Endodermal cell (in vitro differentiated cells): ENCODE measurements around the gene SYNE2. TPM values are rescaled to one million over a fixed set of nuclear protein-coding genes. Genes with fewer than 3 reads are reported as not detected.
"Not testable (repeated sequence)": the region's sequence is repeated elsewhere in the genome, so short reads cannot be mapped to it uniquely, and the experiment has no call there.

ENCODE experiments used
- DNase-seq: peaks from one replicate; pipeline ENCODE4 v3.0.0-alpha.2; 2017
- H3K27ac ChIP-seq: 2 replicates; pipeline ENCODE4 v1.5.1; 2013; ENCODE audit warnings: mild to moderate bottlenecking, low read depth, low read length, moderate library complexity
- H3K27me3 ChIP-seq: 2 replicates; pipeline ENCODE4 v1.6.1; 2013; ENCODE audit warnings: mild to moderate bottlenecking, low read length, moderate library complexity; ENCODE audit not compliant: insufficient read depth, control insufficient read depth, poor library complexity, severe bottlenecking
- H3K36me3 ChIP-seq: 2 replicates; pipeline ENCODE4 v1.7.0; 2013; ENCODE audit warnings: mild to moderate bottlenecking, low read length, moderate library complexity; ENCODE audit not compliant: control insufficient read depth, insufficient read depth
- H3K4me1 ChIP-seq: one replicate; pipeline ENCODE4 v1.7.0; 2013; ENCODE audit warnings: low read length; ENCODE audit not compliant: control insufficient read depth, insufficient read depth
- H3K4me3 ChIP-seq: 2 replicates; pipeline ENCODE4 v1.5.1; 2013; ENCODE audit warnings: mild to moderate bottlenecking, low read length, moderate library complexity
- H3K9ac ChIP-seq: 2 replicates; pipeline ENCODE4 v1.6.1; 2013; ENCODE audit warnings: mild to moderate bottlenecking, low read length, moderate library complexity; ENCODE audit not compliant: poor library complexity, severe bottlenecking; ENCODE audit errors: extremely low read depth
- H3K9me3 ChIP-seq: 2 replicates; pipeline ENCODE4 v1.6.1; 2013; ENCODE audit warnings: mild to moderate bottlenecking, low read length, moderate library complexity; ENCODE audit not compliant: control insufficient read depth
- H3K27ac Mint-ChIP-seq: 2 replicates; pipeline ENCODE4 v1.8.0; 2020; ENCODE audit warnings: mixed read lengths
- H3K27me3 Mint-ChIP-seq: 2 replicates; pipeline ENCODE4 v1.8.0; 2021; ENCODE audit warnings: mild to moderate bottlenecking, mixed read lengths; ENCODE audit not compliant: insufficient read depth
- H3K36me3 Mint-ChIP-seq: 2 replicates; pipeline ENCODE4 v1.8.0; 2020; ENCODE audit warnings: low read depth, mixed read lengths
- H3K4me1 Mint-ChIP-seq: 2 replicates; pipeline ENCODE4 v1.8.0; 2020; ENCODE audit warnings: mixed read lengths
- H3K4me3 Mint-ChIP-seq: 2 replicates; pipeline ENCODE4 v1.8.0; 2020; ENCODE audit warnings: mild to moderate bottlenecking, moderate library complexity, mixed read lengths
- H3K9me3 Mint-ChIP-seq: 2 replicates; pipeline ENCODE4 v1.8.0; 2020; ENCODE audit warnings: mild to moderate bottlenecking, mixed read lengths
- WGBS, 2 experiments: methylation state at CpG; one replicate each; pipeline versions ENCODE4 v1.1.5 to v1.1.7; 2013; ENCODE audit warnings: missing lambda C conversion rate in 2 of 2, mixed read lengths in 1 of 2; ENCODE audit not compliant: insufficient coverage in 1 of 2, insufficient read length in 1 of 2; 5-methylcytosine and 5-hydroxymethylcytosine counted together
- total RNA-seq, 2 donors: library from RNA; stranded (reverse); fragmentation: NEBNext Ultra II Directional in 1 of 2; extraction: Animal tissue kit (Norgen Biotek cat#: 25700) in 1 of 2; gene quantifications; 2 replicates in 1 of 2; 3 replicates in 1 of 2; pipeline ENCODE4 v1.2.1, GENCODE V29; 2021
- TF ChIP-seq, protein P1 (sequence below): fragments of 200-600 bp; sonication (generic); conservative IDR thresholded peaks from 2 replicates; pipeline ENCODE4 v1.5.0; 2021; ENCODE audit warnings: antibody characterized with exemption, mild to moderate bottlenecking

SYNE2 gene
- total RNA-seq, 2 donors from 2014 or later, result 65.8 to 70.0 TPM

DNA sequence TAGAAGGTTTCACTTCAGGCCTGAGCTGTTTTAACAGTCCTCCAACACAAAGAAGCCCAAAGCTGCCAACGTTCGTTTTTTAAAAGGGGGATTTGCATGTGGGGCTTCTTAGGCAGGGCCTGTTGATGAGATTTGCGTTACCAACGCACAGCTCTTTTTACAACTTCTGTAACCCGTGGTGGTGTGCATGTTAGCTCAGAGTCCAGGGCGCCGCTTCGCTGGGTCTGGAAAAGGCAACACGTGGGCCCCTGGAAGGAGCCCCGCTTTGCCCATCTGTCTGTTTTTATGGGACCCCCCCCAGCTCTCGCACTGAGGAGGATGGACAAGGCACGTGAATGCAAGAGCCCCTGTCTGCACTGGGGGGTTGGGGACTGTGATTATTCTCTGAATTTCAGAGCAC lies 357.4 kb downstream of the SYNE2 start:
- no peak overlapping the region for H3K9ac ChIP-seq
- Mint-ChIP-seq H3K27ac (no peak overlapping the region), H3K36me3 (peaks cover 70% of the 10 kb centered on the region), H3K4me3 (no peak overlapping the region), H3K27me3 (no peaks in the 10 kb centered on the region), H3K9me3 (no peaks in the 10 kb centered on the region), H3K4me1 (peaks cover 7% of the 10 kb centered on the region)
- WGBS, 2 experiments, result 93 to 98% methylated on average over 12 of the region's 12 CpGs
- H3K4me3 ChIP-seq, result no peak overlapping the region
- no peaks in the 10 kb centered on the region for H3K27me3 ChIP-seq
- H3K9me3 ChIP-seq, result no peaks in the 10 kb centered on the region
- H3K4me1 ChIP-seq, result peaks cover 4% of the 10 kb centered on the region
- H3K27ac ChIP-seq, result no peak overlapping the region
- DNase-seq, result no peak
- TF ChIP-seq, protein P1, sequence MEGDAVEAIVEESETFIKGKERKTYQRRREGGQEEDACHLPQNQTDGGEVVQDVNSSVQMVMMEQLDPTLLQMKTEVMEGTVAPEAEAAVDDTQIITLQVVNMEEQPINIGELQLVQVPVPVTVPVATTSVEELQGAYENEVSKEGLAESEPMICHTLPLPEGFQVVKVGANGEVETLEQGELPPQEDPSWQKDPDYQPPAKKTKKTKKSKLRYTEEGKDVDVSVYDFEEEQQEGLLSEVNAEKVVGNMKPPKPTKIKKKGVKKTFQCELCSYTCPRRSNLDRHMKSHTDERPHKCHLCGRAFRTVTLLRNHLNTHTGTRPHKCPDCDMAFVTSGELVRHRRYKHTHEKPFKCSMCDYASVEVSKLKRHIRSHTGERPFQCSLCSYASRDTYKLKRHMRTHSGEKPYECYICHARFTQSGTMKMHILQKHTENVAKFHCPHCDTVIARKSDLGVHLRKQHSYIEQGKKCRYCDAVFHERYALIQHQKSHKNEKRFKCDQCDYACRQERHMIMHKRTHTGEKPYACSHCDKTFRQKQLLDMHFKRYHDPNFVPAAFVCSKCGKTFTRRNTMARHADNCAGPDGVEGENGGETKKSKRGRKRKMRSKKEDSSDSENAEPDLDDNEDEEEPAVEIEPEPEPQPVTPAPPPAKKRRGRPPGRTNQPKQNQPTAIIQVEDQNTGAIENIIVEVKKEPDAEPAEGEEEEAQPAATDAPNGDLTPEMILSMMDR, result no peak
- H3K36me3 ChIP-seq, result peaks cover 66% of the 10 kb centered on the region

DNA sequence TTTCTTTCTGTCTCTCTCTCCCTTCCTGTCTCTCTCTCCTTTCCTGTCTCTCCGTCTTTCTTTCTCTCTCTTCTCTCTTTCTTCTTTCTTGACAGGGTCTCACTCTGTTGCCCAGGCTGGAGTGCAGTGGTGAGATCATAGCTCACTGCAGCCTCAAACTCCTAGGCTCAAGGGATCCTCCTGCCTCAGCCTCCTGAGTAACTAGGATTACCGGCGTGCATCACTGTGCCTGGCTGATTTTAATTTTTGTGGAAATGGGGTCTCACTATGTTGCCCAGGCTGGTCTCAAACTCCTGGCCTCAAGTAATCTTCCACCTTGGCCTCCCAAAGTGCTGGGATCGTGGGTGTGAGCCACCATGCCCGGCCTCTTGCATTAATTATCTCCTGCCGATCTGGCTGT lies 358.1 kb downstream of the SYNE2 start:
- not testable (repeated sequence) for H3K9ac ChIP-seq, H3K4me1 ChIP-seq, H3K27ac Mint-ChIP-seq, H3K27me3 Mint-ChIP-seq, H3K9me3 Mint-ChIP-seq, H3K4me1 Mint-ChIP-seq, DNase-seq, H3K9me3 ChIP-seq, H3K27ac ChIP-seq, H3K4me3 Mint-ChIP-seq, H3K4me3 ChIP-seq, H3K27me3 ChIP-seq
- peaks cover 73% of the 10 kb centered on the region for H3K36me3 ChIP-seq
- WGBS, 2 experiments, result 88 to 92% methylated on average over 6 of the region's 6 CpGs
- H3K36me3 Mint-ChIP-seq, result peaks cover 75% of the 10 kb centered on the region

DNA sequence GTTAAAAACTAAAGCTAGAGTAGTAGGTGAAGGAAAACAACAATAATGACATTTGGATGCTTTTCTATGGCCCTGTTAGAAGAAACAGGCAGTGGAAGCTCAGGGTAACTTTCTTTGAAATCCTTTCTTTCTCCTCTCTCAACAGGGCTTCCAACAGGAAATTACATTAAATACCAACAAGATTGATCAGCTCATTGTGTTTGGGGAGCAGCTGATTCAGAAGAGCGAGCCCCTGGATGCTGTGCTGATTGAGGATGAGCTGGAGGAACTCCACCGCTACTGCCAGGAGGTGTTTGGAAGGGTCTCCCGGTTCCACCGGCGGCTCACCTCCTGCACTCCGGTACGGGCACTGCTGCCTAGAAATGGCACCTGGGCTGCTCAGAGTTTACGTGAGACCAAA lies 359.9 kb downstream of the SYNE2 start:
- H3K4me1 Mint-ChIP-seq, result peaks cover 10% of the 10 kb centered on the region
- peaks cover 89% of the 10 kb centered on the region for H3K36me3 ChIP-seq
- H3K36me3 Mint-ChIP-seq, result peaks cover 92% of the 10 kb centered on the region

More for the DNA sequence above, 359.9 kb downstream of the SYNE2 start:
- Mint-ChIP-seq H3K4me3 (no peak overlapping the region), H3K27me3 (no peaks in the 10 kb centered on the region), H3K27ac (no peak overlapping the region), H3K9me3 (no peaks in the 10 kb centered on the region)
- TF ChIP-seq, protein P1, result no peak
- Histone ChIP-seq H3K4me3 (no peak overlapping the region), H3K27ac (no peak overlapping the region), H3K27me3 (no peaks in the 10 kb centered on the region), H3K4me1 (peaks cover 4% of the 10 kb centered on the region), H3K9ac (no peak overlapping the region), H3K9me3 (no peaks in the 10 kb centered on the region)
- DNase-seq, result no peak
- WGBS, 2 experiments, result 96% methylated on average over 8 of the region's 8 CpGs; no CpG with 5 or more reads in 1 of the 2 experiments
